Activated CD4-positive, CD25-positive, alpha-beta regulatory T cell treated with anti-CD3 and anti-CD28 coated beads, Interleukin-2, amount 50 U/mL, for 24 hours (primary cell): ENCODE data around the gene ARRDC1.
A peak's percentile ranks its signal among the peaks of the same experiment; 100 is the strongest.

Experiments used
- ATAC-seq, 2 donors: fragments of 150-1000 bp; cut with Tn5 transposase; one replicate each; pipeline ENCODE4 v1.10.0; 2021; ENCODE audit warnings: mild to moderate bottlenecking in 1 of 2, moderate library complexity in 1 of 2

ARRDC1 gene

GRCh38 chr9:137640862-137641261, 35.4 kb downstream of the ARRDC1 start:
- no peak for ATAC-seq

- ATAC-seq = no peak
These were observed 36.7 kb downstream of the ARRDC1 start for GRCh38 chr9:137642118-137642601.

- no peak for ATAC-seq
These were observed 37.4 kb downstream of the ARRDC1 start for GRCh38 chr9:137642892-137643291.

- ATAC-seq = no peak
These were observed 38.4 kb downstream of the ARRDC1 start for GRCh38 chr9:137643921-137644320.

GRCh38 chr9:137645211-137645610, 39.7 kb downstream of the ARRDC1 start:
- ATAC-seq = no peak

GRCh38 chr9:137646341-137646740, 40.9 kb downstream of the ARRDC1 start:
- ATAC-seq = no peak

GRCh38 chr9:137647096-137647714, 41.7 kb downstream of the ARRDC1 start:
- ATAC-seq = no peak

GRCh38 chr9:137648396-137648795, 42.9 kb downstream of the ARRDC1 start:
- no peak for ATAC-seq

- no peak for ATAC-seq
These were observed 44.1 kb downstream of the ARRDC1 start for GRCh38 chr9:137649553-137649952.

GRCh38 chr9:137650259-137650658, 44.8 kb downstream of the ARRDC1 start:
- peak; percentile 61 to 84 for ATAC-seq

- no peak for ATAC-seq
These were observed 45.3 kb downstream of the ARRDC1 start for GRCh38 chr9:137650779-137651178.

- ATAC-seq = no peak
These were observed 50.9 kb downstream of the ARRDC1 start for GRCh38 chr9:137656416-137656815.

GRCh38 chr9:137657606-137658005, 52.1 kb downstream of the ARRDC1 start:
- no peak for ATAC-seq

- no peak for ATAC-seq
These were observed 53.3 kb downstream of the ARRDC1 start for GRCh38 chr9:137658781-137659180.

GRCh38 chr9:137660144-137660543, 54.7 kb downstream of the ARRDC1 start:
- ATAC-seq = no peak

GRCh38 chr9:137663584-137663983, 58.1 kb downstream of the ARRDC1 start:
- ATAC-seq = no peak

GRCh38 chr9:137664676-137665075, 59.2 kb downstream of the ARRDC1 start:
- ATAC-seq = no peak
